Stomach (tissue), 4 donors: ENCODE data around the gene SPEG.

Experiments used
- CTCF ChIP-seq, 7 experiments: fragments of 450-650 bp in 4 of 7; fragments of 200-600 bp in 3 of 7; sonication (generic) in 3 of 7; IDR thresholded peaks; one replicate each; pipeline ENCODE4 v1.5.1; 2016 to 2019; ENCODE audit warnings: antibody characterized with exemption in 7 of 7, control low read depth in 2 of 7, mild to moderate bottlenecking in 1 of 7
- EP300 ChIP-seq: sonication (generic); formaldehyde crosslinking; IDR thresholded peaks from one replicate; pipeline ENCODE4 v1.6.1; 2017; ENCODE audit warnings: antibody characterized with exemption
- POLR2A ChIP-seq, 4 donors: fragments of 450-650 bp; IDR thresholded peaks; one replicate each; pipeline ENCODE4 v1.6.1; 2016; ENCODE audit warnings: antibody characterized with exemption in 4 of 4, control low read depth in 2 of 4, mild to moderate bottlenecking in 1 of 4, moderate library complexity in 1 of 4
- POLR2AphosphoS5 ChIP-seq, 3 donors: sonication (generic); formaldehyde crosslinking; IDR thresholded peaks; one replicate each; pipeline ENCODE4 v1.6.1; 2016; ENCODE audit warnings: antibody characterized with exemption in 3 of 3

- TF ChIP-seq CTCF (IDR thresholded peaks at IDR 0.05) (no peak), POLR2AphosphoS5 (IDR thresholded peaks at IDR 0.05) (no peak), POLR2A (IDR thresholded peaks at IDR 0.05) (no peak), EP300 (no peak)
These were observed 24.4 kb downstream of the SPEG start for GRCh38 chr2:219458996-219459395.
